Suppressor macrophage (primary cell): ENCODE measurements around the gene MRPL21.

ENCODE experiments used
- DNase-seq, 4 experiments: peaks; one replicate each; pipeline ENCODE4 v3.0.0-alpha.2; 2020 to 2022
- total RNA-seq, 17 experiments: gene quantifications; one replicate each; lab custom pipeline; 2026; ENCODE audit warnings: mixed read lengths in 6 of 17, inconsistent platforms in 3 of 17; lab: John Stamatoyannopoulos, UW

Gene MRPL21
- total RNA-seq, result 11.7 to 34.5 (median 19.9) reads per million in 17 experiments

DNA sequence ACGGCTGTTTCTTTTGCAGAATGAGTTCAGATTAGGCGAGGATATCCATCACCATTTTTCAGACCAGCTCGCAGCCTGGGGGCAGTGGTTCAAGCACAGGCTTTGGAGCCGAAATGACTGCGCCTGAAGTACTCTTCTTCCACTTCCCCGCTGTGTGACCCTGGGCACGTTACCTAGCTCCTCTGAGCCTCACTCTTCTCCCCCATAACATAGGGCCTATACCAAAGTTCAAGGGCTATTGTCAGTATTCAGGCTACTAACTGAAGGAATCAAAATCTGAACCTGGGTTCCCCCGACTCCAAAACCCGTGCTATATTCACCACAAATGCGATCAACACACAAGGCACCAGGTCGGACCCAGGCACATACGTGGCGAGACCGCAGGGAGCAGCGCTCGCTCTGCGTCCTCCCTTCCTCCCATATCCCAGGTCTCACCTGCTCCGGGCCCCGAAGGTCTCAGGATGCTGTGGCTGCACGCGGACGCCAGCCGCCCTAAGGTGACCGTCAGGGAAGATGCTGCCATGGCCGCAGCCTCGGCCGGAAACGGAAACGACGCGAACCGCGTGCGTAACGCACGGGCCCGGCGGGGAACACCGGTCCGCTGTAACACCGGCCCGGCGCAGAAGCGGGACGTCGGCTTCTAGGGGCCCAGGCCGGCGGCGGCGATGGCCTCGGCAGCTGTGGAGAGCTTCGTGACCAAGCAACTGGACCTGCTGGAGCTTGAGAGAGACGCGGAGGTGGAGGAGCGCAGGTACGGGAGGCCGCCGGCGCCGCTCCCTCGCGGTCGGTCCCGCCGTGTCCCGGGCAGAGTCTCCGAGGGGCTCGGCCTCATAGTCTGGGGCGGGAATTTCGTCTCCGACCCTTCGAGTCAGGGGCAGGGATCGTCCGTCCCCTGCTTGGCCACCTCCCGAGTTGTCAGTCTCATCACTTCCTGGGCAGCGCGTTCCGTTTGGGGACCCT, at the start of gene MRPL21, which contains the start of gene IGHMBP2:
MRPL21 (minus strand) TSS at position 545 of the 960 bp plus-strand sequence; CDS start at position 523, 22 bp downstream.
IGHMBP2 (plus strand) TSS at position 604 of the 960 bp plus-strand sequence; CDS start at position 666, 62 bp downstream.
- peak; percentile 90 to 96 (median 94) for DNase-seq

DNA sequence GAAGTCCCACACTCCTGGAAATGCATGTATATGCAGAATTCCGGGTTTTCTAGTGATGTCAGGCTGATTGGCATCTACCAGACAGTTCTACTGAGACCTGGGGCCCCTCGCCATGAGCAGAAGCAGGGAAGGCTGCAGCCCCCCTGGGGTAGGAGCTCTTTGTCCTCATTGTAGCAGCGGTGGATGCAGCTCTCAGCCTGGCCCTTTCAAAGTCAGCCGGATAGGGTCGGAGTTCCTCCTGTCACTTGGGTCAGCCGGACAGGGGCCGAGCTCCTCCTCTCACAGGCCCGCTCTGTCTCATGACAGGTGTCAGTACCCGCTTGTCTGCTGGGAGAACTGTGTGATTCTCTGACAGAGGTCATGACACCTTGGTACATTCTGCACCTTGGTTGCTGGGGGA, 47.1 kb upstream of the MRPL21 start:
- DNase-seq, result no peak

GRCh38 chr11:68950270-68950669, 46.6 kb upstream of the MRPL21 start:
- peak in 2 of 4 experiments; percentile 33 to 39 for DNase-seq

GRCh38 chr11:68948935-68949334, 45.3 kb upstream of the MRPL21 start:
- no peak for DNase-seq

GRCh38 chr11:68948496-68948895, 44.9 kb upstream of the MRPL21 start:
- no peak for DNase-seq

- DNase-seq, result no peak
Observed at GRCh38 chr11:68947151-68947550, 43.5 kb upstream of the MRPL21 start.

DNA sequence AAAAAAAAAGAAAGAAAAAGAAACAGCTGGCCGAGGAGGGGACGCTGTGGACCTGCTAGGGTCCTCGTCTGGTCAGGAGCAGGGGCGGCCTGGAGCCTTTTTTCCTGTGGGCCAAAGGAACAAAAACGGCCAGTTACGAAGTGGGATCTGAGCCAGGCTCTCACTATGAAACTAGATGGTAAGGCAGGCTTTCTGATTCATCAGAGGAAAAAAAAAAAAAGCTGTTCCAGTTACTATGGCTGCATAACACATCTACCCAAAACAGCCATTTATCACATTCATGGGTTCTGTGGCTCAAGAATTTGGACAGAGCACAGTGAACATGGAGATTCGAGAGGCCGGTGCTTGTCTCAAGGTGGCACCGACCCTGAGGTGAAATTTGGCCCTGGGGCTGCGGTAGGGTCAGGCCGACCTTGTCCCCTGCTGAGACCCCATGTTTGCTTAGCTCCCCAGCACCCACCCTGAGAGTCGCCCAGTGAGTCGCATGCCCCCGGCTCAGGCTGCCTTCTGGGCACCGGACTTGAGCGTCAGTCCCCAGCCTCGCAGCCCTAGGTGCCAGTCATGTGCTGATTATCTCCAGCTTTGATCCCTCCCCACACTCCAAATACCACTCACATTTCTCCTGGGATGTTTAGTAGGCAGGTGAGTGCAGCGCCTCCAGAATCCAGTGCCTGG, 42.9 kb upstream of the MRPL21 start:
- DNase-seq, result no peak

DNA sequence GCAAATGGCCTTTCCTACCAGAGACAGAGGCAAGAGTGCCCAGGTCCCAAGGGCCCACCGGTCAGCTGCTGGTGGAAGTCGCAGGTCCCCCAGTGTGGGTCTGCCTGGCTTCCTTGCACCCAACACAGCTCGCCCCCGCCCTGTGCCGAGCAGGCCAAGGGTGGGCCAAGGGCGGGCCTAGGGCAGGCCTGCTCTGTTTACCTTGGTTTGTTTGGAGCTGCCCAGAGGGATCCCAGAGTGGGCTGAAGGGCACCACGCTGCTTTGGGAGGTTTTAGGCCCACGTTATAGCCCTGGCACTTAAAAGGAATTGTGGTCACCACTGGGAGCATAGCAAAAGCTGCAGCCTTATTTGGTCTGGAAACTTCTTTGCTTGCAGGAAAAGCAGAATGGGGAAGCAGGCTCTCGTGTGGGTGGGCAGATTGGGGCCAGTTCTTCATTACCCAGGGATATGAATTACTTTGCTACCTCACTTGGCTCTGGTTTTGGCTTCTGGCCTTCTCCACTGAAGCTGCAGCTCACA, 39.2 kb upstream of the MRPL21 start:
- peak; percentile 76 to 87 (median 85) for DNase-seq

- DNase-seq, result no peak
Observed at GRCh38 chr11:68942095-68942620, 38.5 kb upstream of the MRPL21 start.

DNA sequence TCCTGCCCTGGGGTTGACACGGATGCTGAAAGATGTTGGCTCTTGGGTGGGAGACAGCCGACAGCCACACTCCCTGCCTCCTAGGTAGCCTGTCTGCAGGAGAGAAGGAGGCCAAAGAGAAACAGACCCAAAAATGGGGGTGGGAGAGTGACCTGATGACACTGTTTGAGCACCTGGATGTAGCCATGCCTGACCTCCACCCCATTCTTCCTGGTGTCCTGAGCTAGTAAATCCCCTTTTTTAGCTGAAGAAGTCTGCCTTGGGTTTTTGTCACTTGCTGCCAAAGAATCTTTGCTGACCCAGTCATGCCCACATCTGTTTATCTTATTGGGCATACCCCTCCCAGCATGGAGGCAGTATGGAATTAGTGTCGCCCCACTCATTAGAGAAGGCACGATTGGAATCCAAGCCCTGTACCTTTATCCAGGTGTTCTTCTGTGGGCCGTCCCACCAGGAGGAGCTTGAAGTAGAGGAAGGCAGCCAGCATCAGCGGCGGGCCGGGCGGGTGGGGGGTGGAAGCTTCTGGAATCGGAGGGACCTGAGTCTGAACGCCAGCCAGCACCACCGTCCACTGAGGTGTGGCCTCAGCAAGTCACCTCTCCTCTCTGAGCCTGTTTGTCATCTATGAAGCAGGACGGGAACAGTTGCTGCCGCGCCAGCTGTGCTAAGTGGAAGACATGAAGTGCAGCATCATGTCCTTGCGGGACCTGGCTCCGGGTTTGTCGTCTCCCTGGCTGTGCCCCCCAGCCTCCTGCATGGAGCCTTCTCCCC, 37.9 kb upstream of the MRPL21 start:
- DNase-seq, result no peak

DNA sequence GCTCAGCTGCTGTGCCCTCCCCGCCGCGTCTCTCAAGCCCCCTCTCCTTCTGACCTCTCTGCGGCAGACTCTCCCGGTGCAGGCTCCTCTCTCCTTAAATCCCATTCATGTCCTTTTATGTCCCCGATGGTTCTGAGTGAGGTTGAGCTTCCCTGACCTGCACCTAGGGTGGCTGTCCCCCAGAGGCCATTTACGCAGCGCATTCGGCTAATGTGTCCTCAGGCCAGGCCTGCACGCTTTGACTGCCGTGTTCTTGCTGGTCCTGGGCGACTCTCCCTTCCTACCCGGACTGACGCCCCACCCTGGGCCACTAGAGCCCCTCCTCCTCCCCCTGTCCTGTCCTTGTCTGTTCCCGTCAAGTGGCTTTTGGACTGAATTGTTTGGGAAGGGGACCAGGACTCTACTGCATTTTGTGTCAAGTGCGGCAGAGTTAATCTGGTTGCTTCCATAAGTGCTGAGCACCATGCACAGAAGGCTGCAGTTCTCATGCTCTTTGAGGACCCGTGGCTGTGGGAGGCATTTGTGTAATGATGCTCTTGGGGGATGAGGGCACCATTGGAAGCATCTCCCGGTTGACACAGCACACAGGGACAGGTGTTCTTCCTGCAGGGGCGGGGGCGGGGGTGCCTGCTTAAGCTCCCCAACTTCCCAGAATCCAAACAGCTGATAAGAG, 37.2 kb upstream of the MRPL21 start:
- no peak for DNase-seq

DNA sequence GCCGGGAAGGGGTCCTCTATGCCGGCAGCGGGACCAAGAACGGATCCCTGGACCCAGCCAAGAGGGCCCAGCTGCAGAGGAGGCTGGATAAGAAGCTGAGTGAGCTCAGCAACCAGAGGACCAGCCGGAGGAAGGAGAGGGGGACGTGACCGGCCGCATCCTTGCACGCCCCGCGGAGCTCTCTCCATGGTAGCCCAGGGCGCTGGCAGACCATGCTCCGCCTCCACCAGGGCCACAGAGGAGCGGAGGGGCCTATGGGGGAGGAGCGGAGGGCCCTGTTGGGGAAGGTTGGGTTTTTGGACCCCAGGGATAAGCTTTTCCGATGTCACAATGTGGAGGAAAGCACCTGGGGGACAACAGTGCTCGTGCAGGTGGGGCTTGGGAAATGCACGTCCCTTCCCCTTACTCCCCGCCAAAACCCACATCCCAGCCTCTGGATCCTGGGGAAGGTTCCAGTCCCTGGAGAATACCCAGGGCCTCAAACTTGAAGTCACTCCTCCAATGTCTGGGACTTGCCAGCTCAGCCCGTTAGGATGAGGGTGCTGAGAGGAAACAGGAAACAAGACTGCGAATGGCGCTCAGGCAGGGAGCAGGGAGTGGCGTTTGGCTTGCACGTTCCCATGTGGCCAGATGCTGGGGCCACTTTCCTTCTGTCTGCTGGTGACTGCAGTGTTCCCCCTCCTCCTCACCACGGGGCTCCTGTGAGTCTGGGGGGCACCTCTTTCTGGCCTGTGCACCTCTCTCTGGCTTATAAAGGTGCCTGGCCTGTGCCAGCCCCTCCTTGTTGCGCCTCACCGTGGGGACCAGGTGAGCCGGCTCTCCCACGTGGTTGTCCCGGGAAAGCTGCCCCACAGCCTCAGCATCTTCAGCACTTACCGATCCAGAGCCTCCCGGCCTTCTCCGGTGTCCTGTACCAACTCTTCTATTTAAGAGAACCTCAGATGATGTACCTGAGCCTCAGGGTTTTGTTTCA, 36.2 kb upstream of the MRPL21 start:
- peak in 1 of 4 experiments; percentile 30 for DNase-seq

- peak in 2 of 4 experiments; percentile 16 to 34 for DNase-seq
Observed at GRCh38 chr11:68938816-68939582, 35.4 kb upstream of the MRPL21 start.

GRCh38 chr11:68938088-68938487, 34.5 kb upstream of the MRPL21 start:
- no peak for DNase-seq

DNA sequence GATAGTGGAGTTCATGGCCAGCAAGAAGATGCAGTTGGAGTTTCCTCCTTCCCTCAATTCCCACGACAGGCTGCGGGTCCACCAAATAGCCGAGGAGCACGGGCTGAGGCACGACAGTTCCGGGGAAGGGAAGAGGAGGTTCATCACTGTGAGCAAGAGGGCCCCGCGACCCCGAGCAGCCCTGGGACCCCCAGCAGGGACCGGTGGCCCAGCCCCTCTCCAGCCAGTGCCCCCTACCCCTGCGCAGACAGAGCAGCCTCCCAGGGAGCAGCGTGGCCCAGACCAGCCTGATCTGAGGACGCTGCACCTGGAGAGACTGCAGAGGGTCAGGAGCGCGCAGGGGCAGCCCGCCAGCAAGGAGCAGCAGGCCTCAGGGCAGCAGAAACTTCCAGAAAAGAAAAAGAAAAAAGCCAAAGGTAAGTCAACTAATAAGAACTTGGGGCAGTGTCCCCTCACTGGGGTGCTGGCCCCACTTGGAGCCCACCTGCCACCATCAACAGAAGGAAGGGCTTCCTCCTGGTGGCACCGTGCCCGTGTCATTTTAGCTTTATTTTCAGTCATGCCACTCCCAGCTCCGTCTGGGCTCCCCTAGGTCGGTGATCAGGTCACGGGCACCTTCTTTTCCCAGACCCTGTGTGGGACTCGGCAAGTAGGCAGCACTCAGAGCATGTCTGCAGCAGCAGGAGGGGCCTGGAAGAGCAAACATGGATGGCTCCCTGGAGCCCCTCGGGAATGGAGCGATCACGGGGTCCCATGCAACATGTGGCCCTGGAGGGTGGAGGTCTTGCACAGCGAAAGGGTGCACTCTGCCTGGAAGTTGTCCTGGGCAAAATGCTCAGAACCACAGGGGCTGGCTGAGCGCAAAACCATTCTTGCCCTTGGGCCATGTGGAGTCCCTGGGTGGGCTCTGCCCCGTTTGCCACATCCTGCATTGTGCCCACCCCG, 33.3 kb upstream of the MRPL21 start:
- no peak for DNase-seq

GRCh38 chr11:68936358-68936636, 32.7 kb upstream of the MRPL21 start:
- DNase-seq, result no peak

DNA sequence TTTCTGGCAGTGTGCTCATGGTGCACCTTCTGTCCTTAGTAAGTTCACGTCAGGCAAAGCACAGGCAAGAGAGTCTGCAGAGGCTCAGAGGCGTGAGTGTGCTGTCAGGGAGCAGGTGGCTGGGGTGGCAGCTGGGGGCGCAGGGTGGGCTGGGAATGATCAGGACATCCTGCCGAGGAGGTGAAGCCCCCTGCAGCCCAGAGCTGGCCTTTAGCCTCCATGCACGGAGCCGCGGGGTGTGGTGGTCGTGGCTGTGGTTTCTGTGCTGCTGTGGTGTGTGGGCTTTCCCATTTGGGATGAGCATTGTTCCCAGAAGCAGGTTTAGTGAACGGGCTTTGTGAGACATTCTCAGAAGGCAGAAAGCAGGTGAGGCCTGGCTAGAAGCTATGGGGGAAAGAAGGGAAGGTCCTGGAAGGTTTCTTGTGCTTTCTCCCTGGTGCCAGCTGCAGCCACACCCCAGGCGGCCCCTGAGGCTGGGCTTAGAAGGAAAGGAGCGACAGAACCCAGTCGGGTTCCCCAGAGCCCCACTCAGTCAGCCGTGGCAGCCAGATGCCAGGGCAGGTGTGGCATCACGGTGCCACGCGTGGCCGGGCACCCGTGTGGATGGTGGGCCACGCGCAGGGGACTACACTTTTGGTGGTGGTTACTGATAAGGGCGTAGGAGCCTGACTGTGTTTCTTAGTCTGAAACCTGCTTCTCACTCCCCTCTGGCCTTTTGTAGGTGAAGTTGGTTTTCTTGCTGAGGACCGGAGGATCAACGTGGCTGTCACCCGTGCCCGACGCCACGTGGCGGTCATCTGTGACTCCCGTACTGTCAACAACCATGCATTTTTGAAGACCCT, 32.1 kb upstream of the MRPL21 start:
- DNase-seq, result no peak

DNA sequence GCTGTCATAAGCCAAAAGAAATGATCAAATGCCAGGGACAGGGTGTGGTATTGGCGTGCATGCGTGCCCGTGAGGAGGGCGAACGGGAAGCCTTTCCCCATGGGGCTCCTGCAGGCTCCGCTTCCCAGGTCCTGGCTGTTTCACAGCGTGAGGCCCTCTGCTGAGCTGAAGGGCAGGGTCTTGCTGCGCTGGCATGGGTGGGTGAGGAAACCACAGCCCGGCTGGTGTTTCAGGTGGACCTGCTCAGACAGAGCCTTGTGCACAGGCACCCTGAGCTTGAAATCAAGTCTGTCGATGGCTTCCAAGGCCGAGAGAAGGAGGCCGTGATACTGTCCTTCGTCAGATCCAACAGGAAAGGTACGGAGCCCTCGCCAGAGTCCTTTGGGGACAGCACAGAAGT, 31.4 kb upstream of the MRPL21 start:
- DNase-seq, result no peak
